HCT116 (cell line): ENCODE data around the gene ALAD.

ENCODE experiments used
- ELF1 ChIP-seq: IDR thresholded peaks from 2 replicates; pipeline ENCODE4 v1.6.1; 2012; ENCODE audit warnings: low read depth, borderline replicate concordance
- POLR2AphosphoS5 ChIP-seq: IDR thresholded peaks from 2 replicates; pipeline ENCODE4 v1.6.1; 2011; ENCODE audit warnings: mild to moderate bottlenecking, low read depth, low read length, moderate library complexity
- SIN3A ChIP-seq: IDR thresholded peaks from 2 replicates; pipeline ENCODE4 v1.6.1; 2012; ENCODE audit warnings: low read depth
- SP1 ChIP-seq: IDR thresholded peaks from 2 replicates; pipeline ENCODE4 v1.6.1; 2012; ENCODE audit warnings: low read depth
- TCF7L2 ChIP-seq: IDR thresholded peaks from 2 replicates; pipeline ENCODE4 v1.7.0; 2011; ENCODE audit warnings: borderline replicate concordance, inconsistent platforms; ENCODE audit not compliant: insufficient read depth, insufficient read length; ENCODE audit errors: extremely low read depth
- ZNF274 ChIP-seq: fragments of 200-500 bp; sonication (Bioruptor generic); IDR thresholded peaks from 2 replicates; pipeline ENCODE4 v1.6.1; 2014; ENCODE audit warnings: mild to moderate bottlenecking, low read depth, low read length, inconsistent platforms
- TF ChIP-seq, protein P1 (sequence below), 3 experiments: fragments of 200-600 bp in 1 of 3; sonication (generic) in 1 of 3; IDR thresholded peaks in 2 of 3; conservative IDR thresholded peaks in 1 of 3; 2 replicates each; pipeline ENCODE4 v1.5.1; 2012 to 2017; ENCODE audit warnings: low read depth in 2 of 3, low read length in 2 of 3, antibody characterized with exemption in 1 of 3, borderline replicate concordance in 1 of 3, control low read depth in 1 of 3, mild to moderate bottlenecking in 1 of 3, mixed read lengths in 1 of 3, mixed run types in 1 of 3, moderate library complexity in 1 of 3; ENCODE audit not compliant: insufficient read depth in 1 of 3
- TF ChIP-seq, protein P2 (sequence below): IDR thresholded peaks from 2 replicates; pipeline ENCODE4 v1.6.1; 2011; ENCODE audit warnings: mild to moderate bottlenecking, low read length, moderate library complexity; ENCODE audit not compliant: insufficient replicate concordance; ENCODE audit errors: extremely low read depth
- TF ChIP-seq, protein P3 (sequence below): IDR thresholded peaks from 2 replicates; pipeline ENCODE4 v1.6.1; 2012

DNA sequence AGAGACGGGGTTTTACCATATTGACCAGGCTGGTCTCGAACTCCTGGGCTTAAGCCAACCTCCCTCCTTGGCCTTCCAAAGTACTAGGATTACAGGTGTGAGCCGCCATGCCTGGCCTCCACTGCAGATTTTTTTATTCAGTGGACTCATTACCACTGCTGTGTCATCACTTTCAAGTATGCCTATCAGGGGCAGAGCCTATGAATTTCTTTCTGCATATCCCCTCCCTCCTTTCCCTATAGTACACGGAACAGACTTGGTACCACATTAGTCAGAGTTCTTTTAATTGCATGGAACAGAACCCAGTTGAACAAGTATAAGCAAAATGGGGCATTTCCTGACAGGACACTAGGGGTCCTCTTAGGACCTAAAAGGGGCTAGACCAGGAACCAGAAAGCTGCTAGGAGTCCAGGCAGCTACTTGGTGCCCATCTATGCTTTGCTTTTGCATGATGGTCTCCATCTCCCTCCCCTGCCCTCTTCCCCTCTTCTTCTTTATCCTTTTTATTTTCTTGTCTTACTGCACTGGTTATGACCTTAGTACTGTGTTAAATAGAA lies 46.0 kb downstream of the ALAD start:
- TF ChIP-seq POLR2AphosphoS5 (no peak), ZNF274 (no peak), SIN3A (no peak), SP1 (no peak), ELF1 (no peak), TCF7L2 (no peak)
- TF ChIP-seq, protein P1, sequence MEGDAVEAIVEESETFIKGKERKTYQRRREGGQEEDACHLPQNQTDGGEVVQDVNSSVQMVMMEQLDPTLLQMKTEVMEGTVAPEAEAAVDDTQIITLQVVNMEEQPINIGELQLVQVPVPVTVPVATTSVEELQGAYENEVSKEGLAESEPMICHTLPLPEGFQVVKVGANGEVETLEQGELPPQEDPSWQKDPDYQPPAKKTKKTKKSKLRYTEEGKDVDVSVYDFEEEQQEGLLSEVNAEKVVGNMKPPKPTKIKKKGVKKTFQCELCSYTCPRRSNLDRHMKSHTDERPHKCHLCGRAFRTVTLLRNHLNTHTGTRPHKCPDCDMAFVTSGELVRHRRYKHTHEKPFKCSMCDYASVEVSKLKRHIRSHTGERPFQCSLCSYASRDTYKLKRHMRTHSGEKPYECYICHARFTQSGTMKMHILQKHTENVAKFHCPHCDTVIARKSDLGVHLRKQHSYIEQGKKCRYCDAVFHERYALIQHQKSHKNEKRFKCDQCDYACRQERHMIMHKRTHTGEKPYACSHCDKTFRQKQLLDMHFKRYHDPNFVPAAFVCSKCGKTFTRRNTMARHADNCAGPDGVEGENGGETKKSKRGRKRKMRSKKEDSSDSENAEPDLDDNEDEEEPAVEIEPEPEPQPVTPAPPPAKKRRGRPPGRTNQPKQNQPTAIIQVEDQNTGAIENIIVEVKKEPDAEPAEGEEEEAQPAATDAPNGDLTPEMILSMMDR (IDR thresholded peaks at IDR 0.05 in 2 of 3, conservative IDR thresholded peaks at IDR 0.05 in 1 of 3; ENCODE audit: borderline replicate concordance in 1 of 3, insufficient read depth in 1 of 3, low read depth in 2 of 3, low read length in 2 of 3) = peak; percentile 13 to 28 (median 14); a peak in 3 of 6 replicates
- TF ChIP-seq, protein P2, sequence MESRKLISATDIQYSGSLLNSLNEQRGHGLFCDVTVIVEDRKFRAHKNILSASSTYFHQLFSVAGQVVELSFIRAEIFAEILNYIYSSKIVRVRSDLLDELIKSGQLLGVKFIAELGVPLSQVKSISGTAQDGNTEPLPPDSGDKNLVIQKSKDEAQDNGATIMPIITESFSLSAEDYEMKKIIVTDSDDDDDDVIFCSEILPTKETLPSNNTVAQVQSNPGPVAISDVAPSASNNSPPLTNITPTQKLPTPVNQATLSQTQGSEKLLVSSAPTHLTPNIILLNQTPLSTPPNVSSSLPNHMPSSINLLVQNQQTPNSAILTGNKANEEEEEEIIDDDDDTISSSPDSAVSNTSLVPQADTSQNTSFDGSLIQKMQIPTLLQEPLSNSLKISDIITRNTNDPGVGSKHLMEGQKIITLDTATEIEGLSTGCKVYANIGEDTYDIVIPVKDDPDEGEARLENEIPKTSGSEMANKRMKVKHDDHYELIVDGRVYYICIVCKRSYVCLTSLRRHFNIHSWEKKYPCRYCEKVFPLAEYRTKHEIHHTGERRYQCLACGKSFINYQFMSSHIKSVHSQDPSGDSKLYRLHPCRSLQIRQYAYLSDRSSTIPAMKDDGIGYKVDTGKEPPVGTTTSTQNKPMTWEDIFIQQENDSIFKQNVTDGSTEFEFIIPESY = no peak
- TF ChIP-seq, protein P3, sequence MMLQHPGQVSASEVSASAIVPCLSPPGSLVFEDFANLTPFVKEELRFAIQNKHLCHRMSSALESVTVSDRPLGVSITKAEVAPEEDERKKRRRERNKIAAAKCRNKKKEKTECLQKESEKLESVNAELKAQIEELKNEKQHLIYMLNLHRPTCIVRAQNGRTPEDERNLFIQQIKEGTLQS = no peak
